ENCODE results near the gene SLC38A8. TPM values are rescaled to one million over a fixed set of nuclear protein-coding genes. Genes with fewer than 3 reads are reported as not detected.
A peak's percentile ranks its signal among the peaks of the same experiment; 100 is the strongest.

Gene SLC38A8
- total and polyA plus RNA-seq, 8 donors = 0.14 to 0.49 (median 0.34) TPM; not detected in 4

DNA sequence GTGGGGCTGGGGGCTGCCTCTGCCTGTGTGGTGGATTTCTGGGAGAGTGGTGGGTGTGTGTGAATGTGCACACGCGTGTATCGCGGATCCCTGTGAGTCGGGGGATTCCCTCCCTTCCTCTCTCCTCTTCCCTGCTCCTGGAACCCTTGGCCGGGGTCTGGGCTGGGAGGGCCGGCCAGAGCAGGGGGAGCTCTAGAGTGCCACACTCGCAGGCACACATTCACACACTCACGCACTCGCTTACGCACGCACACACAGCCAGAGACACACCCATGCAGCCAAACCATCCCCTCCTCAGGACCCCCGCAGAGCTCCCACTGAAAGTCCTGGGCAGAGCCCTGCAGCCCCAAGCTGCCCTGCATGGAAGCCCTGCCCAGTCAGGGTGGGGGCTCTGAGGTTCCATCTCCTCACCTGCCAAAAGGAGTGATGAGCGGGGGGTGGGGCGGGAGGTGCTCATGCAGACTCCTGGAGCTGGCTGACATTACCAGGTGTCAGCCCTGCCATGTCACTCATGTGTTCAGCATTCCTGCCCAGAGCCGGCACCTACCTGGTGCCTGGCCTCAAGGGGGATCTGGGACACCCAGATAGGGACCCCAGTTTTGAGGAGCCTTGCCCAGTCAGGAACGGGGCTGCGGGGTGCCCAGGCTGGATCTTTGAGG lies 72.7 kb downstream of the SLC38A8 start:
- Histone ChIP-seq H3K4me1 (no peaks in the 10 kb centered on the region), H3K9me3 (no peaks in the 10 kb centered on the region), H3K27ac (no peak overlapping the region), H3K27me3 (no peaks in the 10 kb centered on the region), H3K4me3 (no peak overlapping the region), H3K36me3 (no peaks in the 10 kb centered on the region)
- 71 to 73% methylated on average over 18 of the region's 18 CpGs for WGBS, 2 donors
- TF ChIP-seq CTCF (IDR thresholded peaks at IDR 0.05) = no peak
- DNase-seq = peak in 1 of 6 donors; percentile 60
- no peak for FAIRE-seq
- intact Hi-C loops (cut with DNase I) = loop anchor here in 2 of 3 donors (5.0 to 10.0 kb wide), 3 partner anchors 75 to 205 kb away; partner anchors contain the start of gene SLC38A8 (in 1 of the 2)
- peak in 1 of 4 donors; percentile 20 for ATAC-seq

DNA sequence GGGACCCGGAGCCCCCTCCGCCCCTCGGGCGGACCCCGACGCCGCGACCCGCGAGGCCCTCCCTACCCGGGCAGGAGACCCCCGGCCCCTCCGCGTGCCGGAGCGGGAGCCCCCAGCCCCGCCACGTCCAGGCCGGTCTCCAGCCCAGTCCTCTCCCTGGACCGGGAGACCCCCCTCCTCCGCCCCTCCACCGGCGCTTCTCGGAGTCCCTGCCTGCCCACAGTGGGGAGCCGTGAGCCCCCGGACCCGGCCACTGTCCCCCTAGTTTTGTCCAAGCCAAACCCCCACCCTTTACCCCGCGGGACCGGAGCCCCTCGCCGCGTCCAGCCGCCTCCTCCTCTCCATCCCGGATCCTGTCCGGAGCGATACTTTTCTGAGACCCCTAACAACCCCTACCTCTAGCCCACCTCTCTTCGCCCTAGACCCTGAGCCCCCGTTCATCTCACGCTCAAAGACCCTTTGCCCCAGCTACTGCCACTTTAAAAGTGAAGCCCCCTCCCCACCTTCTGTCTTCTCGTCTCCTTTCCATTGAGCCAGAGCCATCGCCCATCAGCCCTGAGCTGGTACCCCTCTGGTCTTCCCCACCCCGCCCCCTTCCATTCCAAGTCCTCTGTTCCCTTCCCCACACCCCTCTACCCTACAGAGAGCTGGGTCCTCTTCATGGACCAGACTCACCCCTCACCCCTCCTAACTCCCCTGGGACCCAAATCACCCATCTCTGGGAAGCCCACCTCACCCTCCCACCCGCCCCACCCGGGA lies 73.5 kb downstream of the SLC38A8 start:
- intact Hi-C loops (cut with DNase I) = loop anchor here in 2 of 3 donors (5.0 to 10.0 kb wide), 3 partner anchors 76 to 206 kb away; partner anchors contain the start of gene SLC38A8 (in 1 of the 2)
- 20 to 36% methylated on average over 20 to 45 of the region's 45 CpGs for WGBS, 2 donors
- Histone ChIP-seq H3K4me1 (no peaks in the 10 kb centered on the region), H3K27me3 (no peaks in the 10 kb centered on the region), H3K36me3 (no peaks in the 10 kb centered on the region), H3K4me3 (no peak overlapping the region), H3K27ac (no peak overlapping the region), H3K9me3 (no peaks in the 10 kb centered on the region)
- ATAC-seq (no peak), FAIRE-seq (no peak), DNase-seq (peak in 1 of 6 donors; percentile 80)
- no peak for TF ChIP-seq CTCF (IDR thresholded peaks at IDR 0.05)

GRCh38 chr16:83968306-83968851 lies 74.2 kb downstream of the SLC38A8 start:
- Histone ChIP-seq H3K9me3 (no peaks in the 10 kb centered on the region), H3K4me3 (peak overlapping the region in 2 of 4 donors; percentile 22 to 40), H3K36me3 (no peaks in the 10 kb centered on the region), H3K27me3 (no peaks in the 10 kb centered on the region), H3K27ac (no peak overlapping the region), H3K4me1 (no peaks in the 10 kb centered on the region)
- DNase-seq (no peak), FAIRE-seq (no peak), ATAC-seq (peak in 2 of 4 donors; percentile 15 to 26)
- WGBS, 2 donors = 0 to 1% methylated on average over 2 to 82 of the region's 87 CpGs
- intact Hi-C loops (cut with DNase I) = loop anchor here in 2 of 3 donors (5.0 to 10.0 kb wide), 3 partner anchors 76 to 206 kb away; partner anchors contain the start of gene SLC38A8 (in 1 of the 2)
- no peak for TF ChIP-seq CTCF (IDR thresholded peaks at IDR 0.05)

DNA sequence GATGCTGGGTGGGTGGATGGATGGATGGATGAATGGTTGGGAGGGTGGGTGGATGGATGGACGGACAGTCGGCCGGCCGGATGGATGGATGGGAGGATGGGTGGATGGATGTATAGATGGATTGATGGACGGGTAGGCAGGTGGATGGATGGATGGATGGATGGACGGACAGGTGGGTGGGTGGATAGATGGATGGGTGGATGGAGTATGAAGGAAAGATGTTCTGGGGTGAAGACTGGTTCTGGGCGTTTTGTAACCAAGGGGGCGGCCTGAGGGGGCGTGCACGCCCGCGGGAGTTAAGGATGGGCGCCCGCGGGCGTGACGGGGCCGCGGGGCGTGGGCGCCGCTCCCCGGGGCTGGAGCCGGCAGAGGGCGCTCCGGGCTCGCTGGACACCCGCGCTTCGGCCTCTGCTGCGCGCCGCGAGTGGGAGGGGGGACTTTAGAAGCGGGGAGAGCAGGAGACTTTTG lies 74.7 kb downstream of the SLC38A8 start, which contains the start of gene NECAB2:
Gene NECAB2 (plus strand): TSS at position 407 of the 468 bp plus-strand sequence. CDS start 405 bp downstream, outside the sequence.
- Histone ChIP-seq H3K4me3 (peak within 1 kb of the TSS in 2 of 4 donors; percentile 22 to 40), H3K9me3 (no peaks in the 10 kb centered on the region), H3K36me3 (no peaks in the 10 kb centered on the region), H3K4me1 (no peaks in the 10 kb centered on the region), H3K27ac (no peak within 1 kb of the TSS), H3K27me3 (no peaks in the 10 kb centered on the region)
- no peak for FAIRE-seq
- intact Hi-C loops (cut with DNase I) = loop anchor here in 2 of 3 donors (5.0 to 10.0 kb wide), 3 partner anchors 77 to 207 kb away; partner anchors contain the start of gene SLC38A8 (in 1 of the 2)
- DNase-seq = peak in 4 of 6 donors; percentile 40 to 83 (median 64)
- WGBS, 2 donors = 5 to 7% methylated on average over 33 to 35 of the region's 35 CpGs
- ATAC-seq = peak; percentile 55 to 89 (median 79)
- TF ChIP-seq CTCF (IDR thresholded peaks at IDR 0.05) = peak; percentile 19 to 65 (median 54)
